Hindlimb muscle (tissue), 1 donor: Measurements from ENCODE around the gene ICAM2. TPM values are rescaled to one million over a fixed set of nuclear protein-coding genes. Genes with fewer than 3 reads are reported as not detected.

Experiments used
- DNase-seq: peaks from one replicate; pipeline ENCODE4 v3.0.0-alpha.2; 2013
- polyA plus RNA-seq: library from polyadenylated mRNA; unstranded; fragments of 120-200 nt; gene quantifications from one replicate; pipeline ENCODE4 v1.2.1, GENCODE V29; 2013; ENCODE audit not compliant: insufficient read length

The ICAM2 gene
- polyA plus RNA-seq = 28.6 TPM

- no peak for DNase-seq
Observed at GRCh38 chr17:64020056-64020766, at the start of gene ICAM2. ICAM2 (minus strand) TSS chr17:64020633; CDS start chr17:64006691, 13,942 bp downstream.

DNA sequence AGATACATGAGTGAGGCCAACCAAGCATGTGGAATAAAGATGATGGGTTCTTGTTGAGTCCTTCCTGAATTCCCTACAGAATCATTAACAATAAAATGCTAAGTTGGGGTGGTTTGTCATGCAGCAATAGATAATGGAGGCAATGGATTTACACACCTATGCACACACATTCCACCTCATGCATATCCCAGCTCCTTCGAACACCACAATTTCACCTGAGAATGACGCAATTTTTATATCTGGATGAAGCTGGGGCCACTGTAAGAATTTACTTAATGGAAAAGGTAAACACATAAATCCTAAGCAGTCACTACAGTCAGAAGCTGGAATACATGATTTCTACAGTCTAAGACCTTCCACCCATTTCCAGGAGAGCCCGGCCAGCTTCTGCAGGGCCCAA lies 49.8 kb upstream of the ICAM2 start:
- DNase-seq = no peak

GRCh38 chr17:64069143-64069542 lies 48.7 kb upstream of the ICAM2 start:
- DNase-seq = no peak

DNA sequence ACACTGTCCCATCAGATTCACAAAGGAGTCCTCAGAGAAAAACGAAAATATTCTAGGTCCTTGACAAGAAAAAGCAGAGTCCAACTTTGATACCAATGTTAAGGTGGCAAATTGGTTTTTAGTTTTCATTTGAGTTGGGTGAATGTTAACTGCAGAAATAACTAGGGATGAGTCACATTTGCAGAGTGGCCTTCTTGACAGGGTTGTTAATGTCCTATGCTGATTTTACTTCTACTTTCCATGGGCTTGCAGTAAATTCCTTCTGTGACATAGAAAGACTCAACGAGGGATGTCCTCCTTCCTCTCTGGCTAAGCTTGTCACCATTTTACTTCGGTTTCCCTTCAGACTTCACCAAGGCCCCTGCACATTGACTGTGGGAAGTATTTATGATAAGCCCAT lies 47.2 kb upstream of the ICAM2 start:
- no peak for DNase-seq

DNA sequence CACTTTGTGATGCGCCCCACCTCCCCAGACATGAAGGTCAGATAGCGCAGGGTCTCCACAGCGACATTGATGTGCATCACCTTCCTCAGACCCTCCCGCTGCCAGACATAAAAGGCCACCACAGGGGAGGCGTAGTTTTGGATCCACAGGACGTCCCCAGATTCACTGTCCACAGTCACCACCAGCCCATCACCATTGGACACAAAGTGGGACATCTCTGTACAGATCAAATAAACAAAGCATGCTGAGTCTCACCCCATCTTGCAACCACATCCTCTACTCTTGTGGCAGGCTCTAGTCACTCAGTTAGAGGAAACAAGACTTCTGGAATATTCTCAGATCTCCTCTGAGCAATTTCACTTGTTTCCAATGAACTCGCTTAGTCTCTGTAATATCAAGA lies 46.3 kb upstream of the ICAM2 start:
- no peak for DNase-seq

DNA sequence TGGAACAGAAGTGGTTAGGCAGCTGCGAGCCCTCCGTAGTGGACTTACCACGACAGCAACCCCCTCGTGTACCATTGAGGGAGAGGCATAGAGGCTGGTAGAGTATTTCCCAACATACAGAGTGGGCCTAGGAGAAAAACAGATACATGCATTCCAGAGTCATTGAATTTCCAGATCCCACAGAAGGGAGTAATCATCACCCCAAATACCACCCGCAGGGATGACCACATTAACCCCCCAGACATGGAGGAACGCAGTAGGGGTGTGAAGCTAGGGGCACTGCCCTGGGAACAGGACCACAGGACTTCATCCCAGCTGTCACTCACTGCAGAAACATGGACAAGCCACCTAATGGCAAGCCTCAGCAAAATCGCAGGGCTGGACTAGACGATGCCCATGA lies 44.7 kb upstream of the ICAM2 start:
- no peak for DNase-seq

GRCh38 chr17:64064331-64064730 lies 43.9 kb upstream of the ICAM2 start:
- DNase-seq = no peak

GRCh38 chr17:64063766-64064224 lies 43.4 kb upstream of the ICAM2 start:
- DNase-seq = no peak

- DNase-seq = no peak
Observed at GRCh38 chr17:64063088-64063487, 42.7 kb upstream of the ICAM2 start.

DNA sequence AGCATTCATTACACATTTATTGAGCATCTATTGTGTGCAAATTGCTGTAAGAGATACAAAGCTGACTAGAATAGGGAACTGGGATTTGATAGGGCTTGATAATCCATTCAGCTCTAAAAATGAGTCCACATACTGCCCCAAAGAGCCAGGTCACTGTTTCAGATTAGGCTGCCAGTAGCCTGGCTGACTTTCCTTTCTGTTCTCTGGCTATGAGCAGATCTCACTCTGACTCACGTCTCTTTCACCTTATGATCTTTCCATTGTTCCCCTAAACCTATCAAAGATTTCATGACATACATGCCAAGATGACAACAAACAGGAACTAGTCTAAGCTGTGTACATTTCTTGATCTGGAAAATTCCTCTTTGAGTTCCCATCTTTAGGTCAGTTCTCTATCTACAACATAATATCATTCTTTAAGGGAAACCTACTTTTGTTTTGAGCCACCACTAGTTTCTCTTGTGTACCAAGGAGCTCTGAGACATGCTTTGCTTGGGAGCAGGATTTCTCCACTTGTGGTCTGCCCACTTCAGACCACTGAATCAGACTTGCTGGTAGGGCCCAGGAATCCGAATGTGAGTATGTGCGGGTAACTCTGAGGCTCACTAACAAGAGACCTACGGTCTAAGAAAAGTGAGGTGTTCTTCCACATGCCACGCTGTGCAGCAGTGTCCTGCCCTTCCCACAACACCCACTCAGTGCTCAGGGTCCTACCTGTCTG lies 40.9 kb upstream of the ICAM2 start:
- no peak for DNase-seq

DNA sequence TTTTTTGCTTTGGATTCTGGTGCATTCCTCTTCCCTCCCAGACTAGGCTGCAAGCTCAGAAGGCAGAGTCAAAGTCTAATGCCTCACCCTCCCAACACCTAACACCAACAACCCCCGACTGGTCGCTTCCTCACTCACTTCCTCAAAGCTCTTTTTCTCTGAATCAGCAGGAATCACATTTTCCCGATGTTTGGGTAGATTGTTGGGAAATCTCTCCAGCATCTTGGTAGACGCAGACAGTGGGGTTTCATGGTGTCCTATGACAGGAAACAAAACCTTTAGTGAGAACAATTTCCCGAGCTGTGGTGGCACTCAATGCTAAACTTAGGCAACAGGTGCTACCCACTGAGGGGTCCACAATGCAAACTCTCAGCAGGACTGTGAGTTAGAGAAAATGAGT lies 39.9 kb upstream of the ICAM2 start:
- no peak for DNase-seq

DNA sequence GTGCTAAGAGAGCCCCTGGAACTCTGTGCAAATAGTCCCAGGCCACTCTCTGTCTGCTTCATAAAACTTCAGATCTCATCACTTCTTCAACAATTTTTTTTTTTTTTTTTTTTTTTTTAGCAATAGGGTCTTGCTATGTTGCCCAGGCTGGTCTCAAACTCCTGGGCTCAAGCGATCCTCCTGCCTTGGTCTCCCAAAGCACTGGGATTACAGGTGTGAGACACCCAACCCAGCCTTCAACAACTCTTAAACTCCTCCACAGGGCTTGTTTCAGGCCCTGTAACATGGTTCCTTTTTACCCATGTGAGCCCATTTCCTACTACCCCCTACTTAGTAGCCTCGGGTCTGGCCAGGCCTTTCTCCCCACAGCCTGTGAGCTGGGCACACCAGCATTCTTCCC lies 39.3 kb upstream of the ICAM2 start:
- no peak for DNase-seq

GRCh38 chr17:64058621-64059020 lies 38.2 kb upstream of the ICAM2 start:
- DNase-seq = no peak

- no peak for DNase-seq
Observed at GRCh38 chr17:64057701-64058263, 37.3 kb upstream of the ICAM2 start.

DNA sequence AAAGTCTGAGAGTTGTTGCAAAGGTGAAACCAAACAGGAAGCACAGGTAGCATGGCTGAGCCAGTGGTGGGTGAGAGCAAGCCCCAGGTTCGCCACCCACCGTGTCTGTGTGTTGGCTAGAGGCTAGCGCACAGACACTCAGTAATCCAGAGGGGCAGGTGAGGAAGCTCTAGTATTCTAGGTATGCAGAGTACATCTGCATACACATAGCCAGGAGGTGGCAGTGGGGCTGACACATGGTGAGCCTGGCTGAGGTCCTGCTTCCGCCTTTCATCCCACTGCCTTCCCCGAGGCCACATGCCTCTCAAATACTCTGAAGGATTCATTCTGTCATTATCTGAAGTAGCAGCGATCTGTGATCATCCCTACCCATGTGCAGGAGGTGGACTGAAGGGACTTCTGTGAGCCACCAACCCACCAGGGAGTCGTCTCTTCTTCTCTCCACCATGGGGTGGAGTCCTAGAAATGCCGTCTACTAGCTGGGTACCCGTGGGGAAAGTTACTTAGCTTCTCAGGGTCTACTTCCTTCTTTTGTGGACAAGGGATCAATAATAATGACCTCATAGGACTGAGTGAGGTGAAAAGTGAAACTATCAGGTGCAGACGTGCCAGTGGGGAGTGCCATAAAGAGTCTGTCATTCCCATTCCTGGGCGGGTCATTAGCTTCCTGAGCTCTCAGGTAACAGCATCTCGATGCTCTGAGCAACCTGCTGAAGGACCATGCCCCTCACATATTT lies 36.0 kb upstream of the ICAM2 start:
- DNase-seq = no peak

- DNase-seq = no peak
Observed at GRCh38 chr17:64055183-64056142, 35.0 kb upstream of the ICAM2 start.

- no peak for DNase-seq
Observed at GRCh38 chr17:64054304-64054703, 33.9 kb upstream of the ICAM2 start.

DNA sequence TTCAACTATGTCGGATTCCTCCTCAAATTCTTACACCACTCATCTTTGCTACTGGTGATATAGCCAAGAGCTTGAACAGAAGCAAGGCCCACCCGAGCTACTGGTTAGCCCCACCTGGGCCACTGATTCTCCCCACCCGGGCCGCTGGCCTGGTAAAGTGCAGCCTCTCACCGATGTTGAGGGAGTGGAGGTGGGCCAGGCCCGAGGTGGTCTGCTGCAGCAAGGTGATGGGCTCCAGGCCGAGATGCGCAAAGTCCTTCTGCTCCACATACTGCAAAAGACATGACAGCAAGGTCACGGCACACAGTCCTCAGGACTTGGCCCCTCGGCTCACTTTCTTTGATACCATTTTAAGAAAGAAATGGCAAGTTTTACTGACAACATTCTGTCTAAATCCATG lies 32.7 kb upstream of the ICAM2 start:
- no peak for DNase-seq

- DNase-seq = no peak
Observed at GRCh38 chr17:64051153-64051552, 30.7 kb upstream of the ICAM2 start.

GRCh38 chr17:64048805-64049204 lies 28.4 kb upstream of the ICAM2 start:
- no peak for DNase-seq

GRCh38 chr17:64045176-64045575 lies 24.7 kb upstream of the ICAM2 start:
- DNase-seq = no peak
